H9 (cell line): ENCODE results near the gene ANKDD1B. TPM values are rescaled to one million over a fixed set of nuclear protein-coding genes. Genes with fewer than 3 reads are reported as not detected.

Experiments used
- DNase-seq: peaks from one replicate; pipeline ENCODE4 v3.0.0-alpha.2; 2017
- H2AFZ ChIP-seq: one replicate; pipeline ENCODE4 v1.6.1; 2013; ENCODE audit warnings: mild to moderate bottlenecking, low read length, control low read depth, moderate library complexity
- H2AK5ac ChIP-seq: 2 replicates; pipeline ENCODE4 v1.6.1; 2013; ENCODE audit warnings: low read length, control low read depth, mixed read lengths; ENCODE audit not compliant: insufficient read length
- H2BK120ac ChIP-seq: one replicate; pipeline ENCODE4 v1.6.1; 2013; ENCODE audit warnings: low read depth, mild to moderate bottlenecking, low read length, control low read depth, inconsistent platforms; ENCODE audit not compliant: poor library complexity, severe bottlenecking
- H2BK12ac ChIP-seq: 2 replicates; pipeline ENCODE4 v1.6.1; 2013; ENCODE audit warnings: low read length, control low read depth, mixed read lengths, low read depth; ENCODE audit not compliant: insufficient read length
- H2BK15ac ChIP-seq: 2 replicates; pipeline ENCODE4 v1.6.1; 2013; ENCODE audit warnings: low read depth, low read length, control low read depth
- H2BK20ac ChIP-seq: one replicate; pipeline ENCODE4 v1.6.1; 2013; ENCODE audit warnings: low read depth, mild to moderate bottlenecking, low read length, control low read depth, inconsistent platforms; ENCODE audit not compliant: poor library complexity, severe bottlenecking
- H2BK5ac ChIP-seq: 2 replicates; pipeline ENCODE4 v1.6.1; 2013; ENCODE audit warnings: low read length, control low read depth, mixed read lengths; ENCODE audit not compliant: insufficient read length
- H3K14ac ChIP-seq: 2 replicates; pipeline ENCODE4 v1.6.1; 2013; ENCODE audit warnings: low read length, control low read depth; ENCODE audit not compliant: insufficient read depth
- H3K18ac ChIP-seq: 2 replicates; pipeline ENCODE4 v1.6.1; 2013; ENCODE audit warnings: low read depth, mild to moderate bottlenecking, mixed read lengths, low read length, control low read depth; ENCODE audit not compliant: insufficient read length
- H3K23ac ChIP-seq: 2 replicates; pipeline ENCODE4 v1.6.1; 2013; ENCODE audit warnings: low read length, control low read depth, mixed read lengths, low read depth; ENCODE audit not compliant: insufficient read length
- H3K23me2 ChIP-seq: 2 replicates; pipeline ENCODE4 v1.6.1; 2013; ENCODE audit warnings: low read depth, mild to moderate bottlenecking, mixed read lengths, low read length, control low read depth; ENCODE audit not compliant: insufficient read length, poor library complexity, severe bottlenecking
- H3K27ac ChIP-seq: 2 replicates; pipeline ENCODE4 v1.5.1; 2013; ENCODE audit warnings: low read length, control low read depth, mixed read lengths, low read depth; ENCODE audit not compliant: insufficient read length
- H3K27me3 ChIP-seq: 2 replicates; pipeline ENCODE4 v1.6.1; 2013; ENCODE audit warnings: low read length, control low read depth, inconsistent platforms; ENCODE audit not compliant: insufficient read depth
- H3K4ac ChIP-seq: 2 replicates; pipeline ENCODE4 v1.6.1; 2013; ENCODE audit warnings: low read depth, mild to moderate bottlenecking, control low read depth, inconsistent platforms, low read length, moderate library complexity
- H3K4me1 ChIP-seq: 2 replicates; pipeline ENCODE4 v1.6.1; 2013; ENCODE audit warnings: low read length, control low read depth, inconsistent platforms; ENCODE audit not compliant: insufficient read depth
- H3K4me2 ChIP-seq: 2 replicates; pipeline ENCODE4 v1.6.1; 2013; ENCODE audit warnings: low read length, control low read depth, mixed read lengths; ENCODE audit not compliant: insufficient read length, insufficient read depth
- H3K56ac ChIP-seq: 2 replicates; pipeline ENCODE4 v1.6.1; 2013; ENCODE audit warnings: low read depth, mild to moderate bottlenecking, mixed read lengths, low read length, control low read depth; ENCODE audit not compliant: insufficient read length
- H3K79me1 ChIP-seq: 2 replicates; pipeline ENCODE4 v1.6.1; 2013; ENCODE audit warnings: low read depth, mild to moderate bottlenecking, moderate library complexity, low read length, control low read depth, inconsistent platforms; ENCODE audit not compliant: insufficient read depth, poor library complexity, severe bottlenecking
- H3K79me2 ChIP-seq: 2 replicates; pipeline ENCODE4 v1.6.1; 2013; ENCODE audit warnings: low read length, control low read depth, inconsistent platforms; ENCODE audit not compliant: insufficient read depth
- H3K9ac ChIP-seq: 2 replicates; pipeline ENCODE4 v1.6.1; 2013; ENCODE audit warnings: low read length, control low read depth, mixed read lengths; ENCODE audit not compliant: insufficient read length; ENCODE audit errors: extremely low read depth
- H3K9me3 ChIP-seq: one replicate; pipeline ENCODE4 v1.6.1; 2013; ENCODE audit warnings: low read depth, low read length, inconsistent platforms; ENCODE audit not compliant: control insufficient read depth
- H3T11ph ChIP-seq: one replicate; pipeline ENCODE4 v1.6.1; 2013; ENCODE audit warnings: mild to moderate bottlenecking, low read length, control low read depth, inconsistent platforms
- H4K20me1 ChIP-seq: one replicate; pipeline ENCODE4 v1.6.1; 2013; ENCODE audit not compliant: control insufficient read depth, insufficient read length, insufficient read depth
- H4K5ac ChIP-seq: 2 replicates; pipeline ENCODE4 v1.6.1; 2013; ENCODE audit warnings: low read depth, mild to moderate bottlenecking, mixed read lengths, low read length, control low read depth; ENCODE audit not compliant: insufficient read length
- H4K8ac ChIP-seq: replicated peaks from 2 replicates; pipeline ENCODE4 v1.6.1; 2013; ENCODE audit warnings: low read length, control low read depth, mixed read lengths, low read depth; ENCODE audit not compliant: insufficient read length
- H4K91ac ChIP-seq: 2 replicates; pipeline ENCODE4 v1.6.1; 2013; ENCODE audit warnings: low read depth, mild to moderate bottlenecking, moderate library complexity, mixed read lengths, low read length, control low read depth; ENCODE audit not compliant: insufficient read length
- H3K27ac Mint-ChIP-seq, 3 experiments: 2 replicates in 2 of 3; 3 replicates in 1 of 3; pipeline ENCODE4 v1.8.0; 2020 to 2021; ENCODE audit warnings: mixed read lengths in 3 of 3, mild to moderate bottlenecking in 1 of 3, moderate library complexity in 1 of 3
- H3K27me3 Mint-ChIP-seq: 2 replicates; pipeline ENCODE4 v1.8.0; 2021; ENCODE audit warnings: low read depth, mild to moderate bottlenecking, moderate library complexity, mixed read lengths
- H3K36me3 Mint-ChIP-seq, 3 experiments: 2 replicates in 2 of 3; 3 replicates in 1 of 3; pipeline ENCODE4 v1.8.0; 2020 to 2021; ENCODE audit warnings: low read depth in 3 of 3, mixed read lengths in 3 of 3; ENCODE audit not compliant: insufficient read depth in 1 of 3
- H3K4me1 Mint-ChIP-seq, 2 experiments: 2 replicates each; pipeline ENCODE4 v1.8.0; 2020; ENCODE audit warnings: mixed read lengths in 2 of 2
- H3K4me3 Mint-ChIP-seq, 2 experiments: 2 replicates in 1 of 2; 3 replicates in 1 of 2; pipeline ENCODE4 v1.8.0; 2020 to 2021; ENCODE audit warnings: mild to moderate bottlenecking in 2 of 2, mixed read lengths in 2 of 2, moderate library complexity in 1 of 2
- H3K9me3 Mint-ChIP-seq, 2 experiments: 2 replicates in 1 of 2; 3 replicates in 1 of 2; pipeline ENCODE4 v1.8.0; 2020; ENCODE audit warnings: mild to moderate bottlenecking in 2 of 2, mixed read lengths in 2 of 2, moderate library complexity in 1 of 2
- CTCF ChIP-seq: fragments of 200-600 bp; sonication (generic); conservative IDR thresholded peaks from 3 replicates; pipeline ENCODE4 v1.8.0; 2021; ENCODE audit warnings: antibody characterized with exemption, mild to moderate bottlenecking
- total RNA-seq: library from RNA; stranded (reverse); gene quantifications from 2 replicates; pipeline ENCODE4 v1.2.1, GENCODE V29; 2021

ANKDD1B gene
- total RNA-seq, 1 experiment from 2014 or later = 0.33 TPM

GRCh38 chr5:75623846-75624245 lies 12.6 kb downstream of the ANKDD1B start:
- Histone ChIP-seq H2BK12ac (no peak overlapping the region), H3K9ac (no peak overlapping the region), H4K91ac (no peak overlapping the region), H3K4me2 (no peak overlapping the region), H2AFZ (no peak overlapping the region), H3K23ac (no peak overlapping the region), H3K4me1 (no peaks in the 10 kb centered on the region), H3K9me3 (no peaks in the 10 kb centered on the region), H2BK20ac (no peak overlapping the region), H3T11ph (no peak overlapping the region), H2AK5ac (no peak overlapping the region), H4K8ac (no peak overlapping the region), H3K79me2 (no peaks in the 10 kb centered on the region), H2BK120ac (no peak overlapping the region), H3K4ac (no peak overlapping the region), H3K79me1 (no peaks in the 10 kb centered on the region), H3K23me2 (no peaks in the 10 kb centered on the region), H3K27ac (no peak overlapping the region), H3K27me3 (no peaks in the 10 kb centered on the region), H3K14ac (no peak overlapping the region), H4K5ac (no peak overlapping the region), H2BK5ac (no peak overlapping the region), H4K20me1 (no peaks in the 10 kb centered on the region), H2BK15ac (no peak overlapping the region), H3K18ac (no peak overlapping the region), H3K56ac (no peak overlapping the region)
- Mint-ChIP-seq H3K27ac (no peak overlapping the region), H3K9me3 (no peaks in the 10 kb centered on the region), H3K4me1 (no peaks in the 10 kb centered on the region), H3K27me3 (no peaks in the 10 kb centered on the region), H3K36me3 (no peaks in the 10 kb centered on the region), H3K4me3 (no peak overlapping the region)
- no peak for DNase-seq
- no peak for TF ChIP-seq CTCF
